H9 (cell line): ENCODE results near the gene GATA3. TPM values are rescaled to one million over a fixed set of nuclear protein-coding genes. Genes with fewer than 3 reads are reported as not detected.

ENCODE experiments used
- DNase-seq: peaks from one replicate; pipeline ENCODE4 v3.0.0-alpha.2; 2017
- H2AFZ ChIP-seq: one replicate; pipeline ENCODE4 v1.6.1; 2013; ENCODE audit warnings: mild to moderate bottlenecking, low read length, control low read depth, moderate library complexity
- H2AK5ac ChIP-seq: 2 replicates; pipeline ENCODE4 v1.6.1; 2013; ENCODE audit warnings: low read length, control low read depth, mixed read lengths; ENCODE audit not compliant: insufficient read length
- H2BK120ac ChIP-seq: one replicate; pipeline ENCODE4 v1.6.1; 2013; ENCODE audit warnings: low read depth, mild to moderate bottlenecking, low read length, control low read depth, inconsistent platforms; ENCODE audit not compliant: poor library complexity, severe bottlenecking
- H2BK12ac ChIP-seq: 2 replicates; pipeline ENCODE4 v1.6.1; 2013; ENCODE audit warnings: low read length, control low read depth, mixed read lengths, low read depth; ENCODE audit not compliant: insufficient read length
- H2BK15ac ChIP-seq: 2 replicates; pipeline ENCODE4 v1.6.1; 2013; ENCODE audit warnings: low read depth, low read length, control low read depth
- H2BK20ac ChIP-seq: one replicate; pipeline ENCODE4 v1.6.1; 2013; ENCODE audit warnings: low read depth, mild to moderate bottlenecking, low read length, control low read depth, inconsistent platforms; ENCODE audit not compliant: poor library complexity, severe bottlenecking
- H2BK5ac ChIP-seq: 2 replicates; pipeline ENCODE4 v1.6.1; 2013; ENCODE audit warnings: low read length, control low read depth, mixed read lengths; ENCODE audit not compliant: insufficient read length
- H3K14ac ChIP-seq: 2 replicates; pipeline ENCODE4 v1.6.1; 2013; ENCODE audit warnings: low read length, control low read depth; ENCODE audit not compliant: insufficient read depth
- H3K18ac ChIP-seq: 2 replicates; pipeline ENCODE4 v1.6.1; 2013; ENCODE audit warnings: low read depth, mild to moderate bottlenecking, mixed read lengths, low read length, control low read depth; ENCODE audit not compliant: insufficient read length
- H3K23ac ChIP-seq: 2 replicates; pipeline ENCODE4 v1.6.1; 2013; ENCODE audit warnings: low read length, control low read depth, mixed read lengths, low read depth; ENCODE audit not compliant: insufficient read length
- H3K23me2 ChIP-seq: 2 replicates; pipeline ENCODE4 v1.6.1; 2013; ENCODE audit warnings: low read depth, mild to moderate bottlenecking, mixed read lengths, low read length, control low read depth; ENCODE audit not compliant: insufficient read length, poor library complexity, severe bottlenecking
- H3K27ac ChIP-seq: 2 replicates; pipeline ENCODE4 v1.5.1; 2013; ENCODE audit warnings: low read length, control low read depth, mixed read lengths, low read depth; ENCODE audit not compliant: insufficient read length
- H3K27me3 ChIP-seq: 2 replicates; pipeline ENCODE4 v1.6.1; 2013; ENCODE audit warnings: low read length, control low read depth, inconsistent platforms; ENCODE audit not compliant: insufficient read depth
- H3K4ac ChIP-seq: 2 replicates; pipeline ENCODE4 v1.6.1; 2013; ENCODE audit warnings: low read depth, mild to moderate bottlenecking, control low read depth, inconsistent platforms, low read length, moderate library complexity
- H3K4me1 ChIP-seq: 2 replicates; pipeline ENCODE4 v1.6.1; 2013; ENCODE audit warnings: low read length, control low read depth, inconsistent platforms; ENCODE audit not compliant: insufficient read depth
- H3K4me2 ChIP-seq: 2 replicates; pipeline ENCODE4 v1.6.1; 2013; ENCODE audit warnings: low read length, control low read depth, mixed read lengths; ENCODE audit not compliant: insufficient read length, insufficient read depth
- H3K56ac ChIP-seq: 2 replicates; pipeline ENCODE4 v1.6.1; 2013; ENCODE audit warnings: low read depth, mild to moderate bottlenecking, mixed read lengths, low read length, control low read depth; ENCODE audit not compliant: insufficient read length
- H3K79me1 ChIP-seq: 2 replicates; pipeline ENCODE4 v1.6.1; 2013; ENCODE audit warnings: low read depth, mild to moderate bottlenecking, moderate library complexity, low read length, control low read depth, inconsistent platforms; ENCODE audit not compliant: insufficient read depth, poor library complexity, severe bottlenecking
- H3K79me2 ChIP-seq: 2 replicates; pipeline ENCODE4 v1.6.1; 2013; ENCODE audit warnings: low read length, control low read depth, inconsistent platforms; ENCODE audit not compliant: insufficient read depth
- H3K9ac ChIP-seq: 2 replicates; pipeline ENCODE4 v1.6.1; 2013; ENCODE audit warnings: low read length, control low read depth, mixed read lengths; ENCODE audit not compliant: insufficient read length; ENCODE audit errors: extremely low read depth
- H3K9me3 ChIP-seq: one replicate; pipeline ENCODE4 v1.6.1; 2013; ENCODE audit warnings: low read depth, low read length, inconsistent platforms; ENCODE audit not compliant: control insufficient read depth
- H3T11ph ChIP-seq: one replicate; pipeline ENCODE4 v1.6.1; 2013; ENCODE audit warnings: mild to moderate bottlenecking, low read length, control low read depth, inconsistent platforms
- H4K20me1 ChIP-seq: one replicate; pipeline ENCODE4 v1.6.1; 2013; ENCODE audit not compliant: control insufficient read depth, insufficient read length, insufficient read depth
- H4K5ac ChIP-seq: 2 replicates; pipeline ENCODE4 v1.6.1; 2013; ENCODE audit warnings: low read depth, mild to moderate bottlenecking, mixed read lengths, low read length, control low read depth; ENCODE audit not compliant: insufficient read length
- H4K8ac ChIP-seq: replicated peaks from 2 replicates; pipeline ENCODE4 v1.6.1; 2013; ENCODE audit warnings: low read length, control low read depth, mixed read lengths, low read depth; ENCODE audit not compliant: insufficient read length
- H4K91ac ChIP-seq: 2 replicates; pipeline ENCODE4 v1.6.1; 2013; ENCODE audit warnings: low read depth, mild to moderate bottlenecking, moderate library complexity, mixed read lengths, low read length, control low read depth; ENCODE audit not compliant: insufficient read length
- H3K27ac Mint-ChIP-seq, 3 experiments: 2 replicates in 2 of 3; 3 replicates in 1 of 3; pipeline ENCODE4 v1.8.0; 2020 to 2021; ENCODE audit warnings: mixed read lengths in 3 of 3, mild to moderate bottlenecking in 1 of 3, moderate library complexity in 1 of 3
- H3K27me3 Mint-ChIP-seq: 2 replicates; pipeline ENCODE4 v1.8.0; 2021; ENCODE audit warnings: low read depth, mild to moderate bottlenecking, moderate library complexity, mixed read lengths
- H3K36me3 Mint-ChIP-seq, 3 experiments: 2 replicates in 2 of 3; 3 replicates in 1 of 3; pipeline ENCODE4 v1.8.0; 2020 to 2021; ENCODE audit warnings: low read depth in 3 of 3, mixed read lengths in 3 of 3; ENCODE audit not compliant: insufficient read depth in 1 of 3
- H3K4me1 Mint-ChIP-seq, 2 experiments: 2 replicates each; pipeline ENCODE4 v1.8.0; 2020; ENCODE audit warnings: mixed read lengths in 2 of 2
- H3K4me3 Mint-ChIP-seq, 2 experiments: 2 replicates in 1 of 2; 3 replicates in 1 of 2; pipeline ENCODE4 v1.8.0; 2020 to 2021; ENCODE audit warnings: mild to moderate bottlenecking in 2 of 2, mixed read lengths in 2 of 2, moderate library complexity in 1 of 2
- H3K9me3 Mint-ChIP-seq, 2 experiments: 2 replicates in 1 of 2; 3 replicates in 1 of 2; pipeline ENCODE4 v1.8.0; 2020; ENCODE audit warnings: mild to moderate bottlenecking in 2 of 2, mixed read lengths in 2 of 2, moderate library complexity in 1 of 2
- CTCF ChIP-seq: fragments of 200-600 bp; sonication (generic); conservative IDR thresholded peaks from 3 replicates; pipeline ENCODE4 v1.8.0; 2021; ENCODE audit warnings: antibody characterized with exemption, mild to moderate bottlenecking
- WGBS: extraction: QIAGEN DNeasy Blood & Tissue Kit; methylation state at CpG from one replicate; pipeline ENCODE4 v1.1.7; 2013; ENCODE audit warnings: missing lambda C conversion rate, low lambda C conversion rate, mixed read lengths; ENCODE audit not compliant: insufficient read length; ENCODE audit errors: extremely low coverage; 5-methylcytosine and 5-hydroxymethylcytosine counted together
- total RNA-seq: library from RNA; stranded (reverse); gene quantifications from 2 replicates; pipeline ENCODE4 v1.2.1, GENCODE V29; 2021

Gene GATA3
- total RNA-seq, 1 experiment from 2014 or later: 0.31 TPM

DNA sequence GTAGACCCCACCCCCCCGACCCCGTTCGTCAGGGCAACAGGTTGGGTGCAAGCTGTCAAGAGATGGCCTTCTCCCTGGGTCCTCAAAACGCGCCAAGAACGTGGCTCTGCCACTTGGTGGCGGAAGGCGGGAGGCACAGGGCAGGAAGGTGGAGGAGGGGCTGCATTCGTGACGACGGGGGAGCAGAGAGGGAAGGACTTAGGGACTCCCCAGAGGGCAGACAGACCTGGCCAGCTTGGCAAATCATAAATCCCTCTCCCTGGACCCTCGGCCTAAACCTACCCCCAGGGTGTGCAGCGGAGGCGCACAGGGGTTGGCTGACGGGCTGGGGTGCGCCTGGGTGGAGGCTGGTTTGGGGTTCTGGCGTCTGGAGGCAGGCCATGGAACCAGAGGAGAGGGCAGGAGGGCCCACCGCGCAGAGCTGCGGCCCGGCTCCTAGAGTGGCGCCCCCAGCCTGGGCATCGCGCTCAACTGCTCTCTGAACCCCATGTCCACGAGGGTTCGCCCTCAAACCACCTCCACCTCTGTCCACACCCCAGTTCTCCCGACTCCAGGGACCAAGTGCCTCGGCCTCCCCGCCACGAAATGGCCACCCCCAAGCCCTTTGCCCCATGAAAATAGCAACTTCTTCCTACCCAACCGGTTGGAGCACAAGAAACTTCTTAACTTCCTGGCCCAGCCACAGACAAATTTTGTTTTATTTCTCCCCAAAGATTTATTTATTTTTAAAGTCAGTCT, 10.8 kb upstream of the GATA3 start:
- H4K91ac ChIP-seq: no peak overlapping the region
- H3K27ac Mint-ChIP-seq: no peak overlapping the region
- no peak overlapping the region for H3K14ac ChIP-seq
- H3K9me3 ChIP-seq: no peaks in the 10 kb centered on the region
- H3K79me2 ChIP-seq: no peaks in the 10 kb centered on the region
- H2BK20ac ChIP-seq: no peak overlapping the region
- WGBS: no CpG with 5 or more reads among the region's 31 CpGs
- no peak overlapping the region for H3T11ph ChIP-seq
- peaks cover 100% of the 10 kb centered on the region for H3K27me3 ChIP-seq
- H4K5ac ChIP-seq: no peak overlapping the region
- peaks cover 0 to 17% of the 10 kb centered on the region in 2 experiments; a peak in 4 of 5 replicates for H3K9me3 Mint-ChIP-seq
- DNase-seq: peak; percentile 84
- no peak overlapping the region for H2BK5ac ChIP-seq
- peak overlapping the region; percentile 3 for H3K4me2 ChIP-seq
- no peak overlapping the region for H2BK120ac ChIP-seq
- no peak overlapping the region for H3K27ac ChIP-seq
- H2BK12ac ChIP-seq: no peak overlapping the region
- H3K27me3 Mint-ChIP-seq: peaks cover 100% of the 10 kb centered on the region
- peak; percentile 51 for TF ChIP-seq CTCF
- no peak overlapping the region for H2BK15ac ChIP-seq
- H3K36me3 Mint-ChIP-seq: no peaks in the 10 kb centered on the region; a peak in 1 of 7 replicates
- no peak overlapping the region for H3K9ac ChIP-seq
- H3K79me1 ChIP-seq: no peaks in the 10 kb centered on the region
- H3K18ac ChIP-seq: no peak overlapping the region
- H3K23me2 ChIP-seq: no peaks in the 10 kb centered on the region
- H4K20me1 ChIP-seq: no peaks in the 10 kb centered on the region
- H2AK5ac ChIP-seq: no peak overlapping the region
- H3K4me1 ChIP-seq: no peaks in the 10 kb centered on the region; the same call in 1 of the 2 replicates
- peaks cover 40 to 75% of the 10 kb centered on the region in 2 experiments for H3K4me1 Mint-ChIP-seq
- H3K4ac ChIP-seq: no peak overlapping the region
- H2AFZ ChIP-seq: no peak overlapping the region
- no peak overlapping the region for H3K56ac ChIP-seq
- no peak overlapping the region for H3K23ac ChIP-seq
- no peak overlapping the region for H4K8ac ChIP-seq
- H3K4me3 Mint-ChIP-seq: peak overlapping the region; percentile 10 to 75; a peak in 4 of 5 replicates
